Endodermal cell (in vitro differentiated cells): ENCODE data around the gene MCOLN2. TPM values are rescaled to one million over a fixed set of nuclear protein-coding genes. Genes with fewer than 3 reads are reported as not detected.
"Not testable (repeated sequence)": the region's sequence is repeated elsewhere in the genome, so short reads cannot be mapped to it uniquely, and the experiment has no call there.

Experiments used
- DNase-seq: peaks from one replicate; pipeline ENCODE4 v3.0.0-alpha.2; 2017
- H3K27ac ChIP-seq: 2 replicates; pipeline ENCODE4 v1.5.1; 2013; ENCODE audit warnings: mild to moderate bottlenecking, low read depth, low read length, moderate library complexity
- H3K27me3 ChIP-seq: 2 replicates; pipeline ENCODE4 v1.6.1; 2013; ENCODE audit warnings: mild to moderate bottlenecking, low read length, moderate library complexity; ENCODE audit not compliant: insufficient read depth, control insufficient read depth, poor library complexity, severe bottlenecking
- H3K36me3 ChIP-seq: 2 replicates; pipeline ENCODE4 v1.7.0; 2013; ENCODE audit warnings: mild to moderate bottlenecking, low read length, moderate library complexity; ENCODE audit not compliant: control insufficient read depth, insufficient read depth
- H3K4me1 ChIP-seq: one replicate; pipeline ENCODE4 v1.7.0; 2013; ENCODE audit warnings: low read length; ENCODE audit not compliant: control insufficient read depth, insufficient read depth
- H3K4me3 ChIP-seq: 2 replicates; pipeline ENCODE4 v1.5.1; 2013; ENCODE audit warnings: mild to moderate bottlenecking, low read length, moderate library complexity
- H3K9ac ChIP-seq: 2 replicates; pipeline ENCODE4 v1.6.1; 2013; ENCODE audit warnings: mild to moderate bottlenecking, low read length, moderate library complexity; ENCODE audit not compliant: poor library complexity, severe bottlenecking; ENCODE audit errors: extremely low read depth
- H3K9me3 ChIP-seq: 2 replicates; pipeline ENCODE4 v1.6.1; 2013; ENCODE audit warnings: mild to moderate bottlenecking, low read length, moderate library complexity; ENCODE audit not compliant: control insufficient read depth
- H3K27ac Mint-ChIP-seq: 2 replicates; pipeline ENCODE4 v1.8.0; 2020; ENCODE audit warnings: mixed read lengths
- H3K27me3 Mint-ChIP-seq: 2 replicates; pipeline ENCODE4 v1.8.0; 2021; ENCODE audit warnings: mild to moderate bottlenecking, mixed read lengths; ENCODE audit not compliant: insufficient read depth
- H3K36me3 Mint-ChIP-seq: 2 replicates; pipeline ENCODE4 v1.8.0; 2020; ENCODE audit warnings: low read depth, mixed read lengths
- H3K4me1 Mint-ChIP-seq: 2 replicates; pipeline ENCODE4 v1.8.0; 2020; ENCODE audit warnings: mixed read lengths
- H3K4me3 Mint-ChIP-seq: 2 replicates; pipeline ENCODE4 v1.8.0; 2020; ENCODE audit warnings: mild to moderate bottlenecking, moderate library complexity, mixed read lengths
- H3K9me3 Mint-ChIP-seq: 2 replicates; pipeline ENCODE4 v1.8.0; 2020; ENCODE audit warnings: mild to moderate bottlenecking, mixed read lengths
- WGBS, 2 experiments: methylation state at CpG; one replicate each; pipeline versions ENCODE4 v1.1.5 to v1.1.7; 2013; ENCODE audit warnings: missing lambda C conversion rate in 2 of 2, mixed read lengths in 1 of 2; ENCODE audit not compliant: insufficient coverage in 1 of 2, insufficient read length in 1 of 2; 5-methylcytosine and 5-hydroxymethylcytosine counted together
- total RNA-seq, 2 donors: library from RNA; stranded (reverse); fragmentation: NEBNext Ultra II Directional in 1 of 2; extraction: Animal tissue kit (Norgen Biotek cat#: 25700) in 1 of 2; gene quantifications; 2 replicates in 1 of 2; 3 replicates in 1 of 2; pipeline ENCODE4 v1.2.1, GENCODE V29; 2021
- TF ChIP-seq, protein P1 (sequence below): fragments of 200-600 bp; sonication (generic); conservative IDR thresholded peaks from 2 replicates; pipeline ENCODE4 v1.5.0; 2021; ENCODE audit warnings: antibody characterized with exemption, mild to moderate bottlenecking

The MCOLN2 gene
- total RNA-seq, 2 donors from 2014 or later = 0.20 to 0.29 TPM

DNA sequence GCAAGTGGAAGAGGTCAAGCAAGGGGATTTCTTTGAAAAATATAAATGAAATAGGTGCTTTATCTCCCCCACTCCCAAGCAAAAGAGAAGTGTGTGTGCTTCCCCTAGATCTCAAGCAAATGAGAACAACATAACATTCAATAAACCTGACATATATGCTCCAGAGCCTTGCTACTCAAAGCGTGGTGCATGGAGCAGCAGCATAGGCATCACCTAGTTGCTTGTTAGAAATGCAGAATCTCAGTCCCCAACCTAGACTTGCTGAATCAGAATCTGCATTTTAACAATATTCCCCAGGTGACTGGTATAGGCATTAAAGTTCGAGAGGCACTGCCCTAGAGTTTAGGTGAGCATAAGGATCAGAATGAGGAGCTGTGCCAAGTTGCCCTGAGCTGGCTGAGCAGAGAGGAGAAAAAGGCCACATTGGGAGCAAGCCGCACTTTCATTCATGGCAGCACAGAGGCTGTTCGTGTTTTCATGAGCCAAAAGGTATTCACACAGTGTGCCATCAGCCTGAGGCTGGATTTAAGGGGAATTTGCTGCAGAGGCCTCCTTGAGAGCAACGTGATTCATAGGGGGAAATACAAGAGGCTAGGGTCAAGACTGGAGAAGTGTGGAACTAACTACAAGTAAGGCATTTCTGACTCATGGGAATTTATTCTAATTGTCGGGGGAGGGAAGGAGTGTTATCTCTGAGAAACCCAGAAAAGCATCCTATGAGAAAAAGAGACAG, 89.7 kb downstream of the MCOLN2 start:
- H3K27ac ChIP-seq = no peak overlapping the region
- H3K4me1 ChIP-seq = no peaks in the 10 kb centered on the region
- no peak overlapping the region for H3K9ac ChIP-seq
- no peaks in the 10 kb centered on the region for H3K36me3 ChIP-seq
- H3K27me3 Mint-ChIP-seq = no peaks in the 10 kb centered on the region
- H3K9me3 ChIP-seq = no peaks in the 10 kb centered on the region
- TF ChIP-seq, protein P1, sequence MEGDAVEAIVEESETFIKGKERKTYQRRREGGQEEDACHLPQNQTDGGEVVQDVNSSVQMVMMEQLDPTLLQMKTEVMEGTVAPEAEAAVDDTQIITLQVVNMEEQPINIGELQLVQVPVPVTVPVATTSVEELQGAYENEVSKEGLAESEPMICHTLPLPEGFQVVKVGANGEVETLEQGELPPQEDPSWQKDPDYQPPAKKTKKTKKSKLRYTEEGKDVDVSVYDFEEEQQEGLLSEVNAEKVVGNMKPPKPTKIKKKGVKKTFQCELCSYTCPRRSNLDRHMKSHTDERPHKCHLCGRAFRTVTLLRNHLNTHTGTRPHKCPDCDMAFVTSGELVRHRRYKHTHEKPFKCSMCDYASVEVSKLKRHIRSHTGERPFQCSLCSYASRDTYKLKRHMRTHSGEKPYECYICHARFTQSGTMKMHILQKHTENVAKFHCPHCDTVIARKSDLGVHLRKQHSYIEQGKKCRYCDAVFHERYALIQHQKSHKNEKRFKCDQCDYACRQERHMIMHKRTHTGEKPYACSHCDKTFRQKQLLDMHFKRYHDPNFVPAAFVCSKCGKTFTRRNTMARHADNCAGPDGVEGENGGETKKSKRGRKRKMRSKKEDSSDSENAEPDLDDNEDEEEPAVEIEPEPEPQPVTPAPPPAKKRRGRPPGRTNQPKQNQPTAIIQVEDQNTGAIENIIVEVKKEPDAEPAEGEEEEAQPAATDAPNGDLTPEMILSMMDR = no peak
- H3K27ac Mint-ChIP-seq = peak overlapping the region; percentile 19
- no peak overlapping the region for H3K4me3 Mint-ChIP-seq
- H3K36me3 Mint-ChIP-seq = no peaks in the 10 kb centered on the region
- peaks cover 5% of the 10 kb centered on the region for H3K9me3 Mint-ChIP-seq
- WGBS, 2 experiments = 58 to 67% methylated on average over 5 to 6 of the region's 6 CpGs
- H3K27me3 ChIP-seq = no peaks in the 10 kb centered on the region
- H3K4me1 Mint-ChIP-seq = peaks cover 6% of the 10 kb centered on the region
- H3K4me3 ChIP-seq = no peak overlapping the region
- peak; percentile 59 for DNase-seq

DNA sequence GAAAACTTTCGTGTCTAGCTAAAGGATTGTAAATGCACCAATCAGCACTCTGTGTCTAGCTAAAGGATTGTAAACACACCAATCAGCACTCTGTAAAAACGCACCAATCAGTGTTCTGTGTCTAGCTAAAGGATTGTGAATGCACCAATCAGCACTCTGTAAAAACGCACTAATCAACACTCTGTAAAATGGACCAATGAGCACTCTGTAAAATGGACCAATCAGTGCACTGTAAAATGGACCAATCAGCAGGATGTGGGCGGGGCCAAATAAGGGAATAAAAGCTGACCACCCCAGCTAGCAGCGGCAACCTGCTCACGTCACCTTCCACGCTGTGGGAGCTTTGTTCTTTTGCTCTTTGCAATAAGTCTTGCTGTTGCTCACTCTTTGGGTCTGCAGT, 94.2 kb downstream of the MCOLN2 start:
- H3K27ac ChIP-seq, H3K4me3 Mint-ChIP-seq, DNase-seq, H3K27ac Mint-ChIP-seq, H3K9me3 ChIP-seq, H3K36me3 ChIP-seq, H3K9ac ChIP-seq, H3K36me3 Mint-ChIP-seq, H3K4me3 ChIP-seq, H3K4me1 ChIP-seq, H3K27me3 ChIP-seq, H3K4me1 Mint-ChIP-seq, H3K27me3 Mint-ChIP-seq: not testable (repeated sequence)
- WGBS, 2 experiments = 84 to 88% methylated on average over 6 to 7 of the region's 7 CpGs
- peaks cover 13% of the 10 kb centered on the region for H3K9me3 Mint-ChIP-seq

DNA sequence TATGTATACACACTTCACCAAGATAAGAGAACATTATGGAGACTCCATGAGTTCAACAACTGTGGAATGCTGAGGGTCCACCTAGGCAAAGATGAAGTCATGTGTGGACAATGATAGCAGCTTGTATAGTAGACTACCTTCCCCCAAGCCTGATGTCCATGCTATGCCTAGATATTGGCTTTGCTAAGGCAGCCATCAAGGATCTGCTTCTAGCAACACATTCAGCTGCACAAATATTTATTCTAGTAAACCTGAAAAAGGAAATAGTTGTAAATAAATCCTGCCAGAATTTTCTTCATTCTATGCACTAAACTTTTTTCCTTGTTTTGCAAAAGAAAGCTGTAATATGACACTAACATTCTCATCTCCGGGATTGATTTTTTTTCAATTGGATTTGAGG, 96.9 kb downstream of the MCOLN2 start:
- TF ChIP-seq, protein P1 = no peak

More for the DNA sequence above, 96.9 kb downstream of the MCOLN2 start:
- no peaks in the 10 kb centered on the region for H3K36me3 Mint-ChIP-seq
- H3K27me3 ChIP-seq = peaks cover 5% of the 10 kb centered on the region
- no peak for DNase-seq
- H3K4me3 Mint-ChIP-seq = no peak overlapping the region
- peaks cover 12% of the 10 kb centered on the region for H3K27me3 Mint-ChIP-seq
- H3K4me3 ChIP-seq = no peak overlapping the region
- peaks cover under 1% of the 10 kb centered on the region for H3K4me1 Mint-ChIP-seq
- H3K9ac ChIP-seq = no peak overlapping the region
- no peak overlapping the region for H3K27ac ChIP-seq
- 93% methylated on average over 1 of the region's 1 CpG; no CpG with 5 or more reads in 1 of the 2 experiments for WGBS, 2 experiments
- peaks cover 13% of the 10 kb centered on the region for H3K9me3 Mint-ChIP-seq
- H3K4me1 ChIP-seq = no peaks in the 10 kb centered on the region
- H3K9me3 ChIP-seq = no peaks in the 10 kb centered on the region
- no peaks in the 10 kb centered on the region for H3K36me3 ChIP-seq
- H3K27ac Mint-ChIP-seq = no peak overlapping the region
